ENCODE results near the gene EEFSEC.

EEFSEC gene

GRCh38 chr3:128160661-128161060, 7.4 kb downstream of the EEFSEC start:
- FAIRE-seq (no peak), DNase-seq (ENCODE audit: insufficient read length) (no peak)
- TF ChIP-seq TAF1 (IDR thresholded peaks at IDR 0.05; ENCODE audit: borderline replicate concordance, low read depth, low read length) (no peak), POLR2A (IDR thresholded peaks at IDR 0.05; ENCODE audit: low read depth, low read length) (no peak), POLR2AphosphoS5 (IDR thresholded peaks at IDR 0.05; ENCODE audit: low read depth, low read length) (no peak)

- no peak for DNase-seq (ENCODE audit: insufficient read length)
- no peak for TF ChIP-seq POLR2A (IDR thresholded peaks at IDR 0.05; ENCODE audit: low read depth, low read length)
- TF ChIP-seq POLR2AphosphoS5 (IDR thresholded peaks at IDR 0.05; ENCODE audit: low read depth, low read length), result no peak
- no peak for TF ChIP-seq TAF1 (IDR thresholded peaks at IDR 0.05; ENCODE audit: borderline replicate concordance, low read depth, low read length)
- no peak for FAIRE-seq
These were observed 10.2 kb downstream of the EEFSEC start for GRCh38 chr3:128163432-128163831.

- TF ChIP-seq POLR2A (IDR thresholded peaks at IDR 0.05; ENCODE audit: low read depth, low read length) (no peak), POLR2AphosphoS5 (IDR thresholded peaks at IDR 0.05; ENCODE audit: low read depth, low read length) (no peak), TAF1 (IDR thresholded peaks at IDR 0.05; ENCODE audit: borderline replicate concordance, low read depth, low read length) (no peak)
- no peak for DNase-seq (ENCODE audit: insufficient read length)
- FAIRE-seq, result no peak
These were observed 13.7 kb downstream of the EEFSEC start for GRCh38 chr3:128166971-128167453.

GRCh38 chr3:128167646-128167972, 14.3 kb downstream of the EEFSEC start:
- DNase-seq (ENCODE audit: insufficient read length), result no peak
- no peak for FAIRE-seq
- TF ChIP-seq POLR2AphosphoS5 (IDR thresholded peaks at IDR 0.05; ENCODE audit: low read depth, low read length) (no peak), POLR2A (IDR thresholded peaks at IDR 0.05; ENCODE audit: low read depth, low read length) (no peak)

GRCh38 chr3:128167973-128168674, 14.8 kb downstream of the EEFSEC start:
- TF ChIP-seq POLR2A (IDR thresholded peaks at IDR 0.05; ENCODE audit: low read depth, low read length) (no peak), TAF1 (IDR thresholded peaks at IDR 0.05; ENCODE audit: borderline replicate concordance, low read depth, low read length) (no peak), POLR2AphosphoS5 (IDR thresholded peaks at IDR 0.05; ENCODE audit: low read depth, low read length) (no peak)
- FAIRE-seq (no peak), DNase-seq (ENCODE audit: insufficient read length) (no peak)

- no peak for TF ChIP-seq POLR2A (IDR thresholded peaks at IDR 0.05; ENCODE audit: low read depth, low read length)
- TF ChIP-seq POLR2AphosphoS5 (IDR thresholded peaks at IDR 0.05; ENCODE audit: low read depth, low read length), result no peak
- TF ChIP-seq TAF1 (IDR thresholded peaks at IDR 0.05; ENCODE audit: borderline replicate concordance, low read depth, low read length), result no peak
- FAIRE-seq, result no peak
- DNase-seq (ENCODE audit: insufficient read length), result no peak
These were observed 15.6 kb downstream of the EEFSEC start for GRCh38 chr3:128168836-128169235.

- DNase-seq (ENCODE audit: insufficient read length) (no peak), FAIRE-seq (no peak)
- TF ChIP-seq TAF1 (IDR thresholded peaks at IDR 0.05; ENCODE audit: borderline replicate concordance, low read depth, low read length) (no peak), POLR2AphosphoS5 (IDR thresholded peaks at IDR 0.05; ENCODE audit: low read depth, low read length) (no peak), POLR2A (IDR thresholded peaks at IDR 0.05; ENCODE audit: low read depth, low read length) (no peak)
These were observed 17.7 kb downstream of the EEFSEC start for GRCh38 chr3:128170866-128171516.

- TF ChIP-seq POLR2A (IDR thresholded peaks at IDR 0.05; ENCODE audit: low read depth, low read length) (no peak), TAF1 (IDR thresholded peaks at IDR 0.05; ENCODE audit: borderline replicate concordance, low read depth, low read length) (no peak), POLR2AphosphoS5 (IDR thresholded peaks at IDR 0.05; ENCODE audit: low read depth, low read length) (no peak)
- DNase-seq (ENCODE audit: insufficient read length) (no peak), FAIRE-seq (no peak)
These were observed 19.9 kb downstream of the EEFSEC start for GRCh38 chr3:128173200-128173599.

GRCh38 chr3:128173849-128174248, 20.6 kb downstream of the EEFSEC start:
- DNase-seq (ENCODE audit: insufficient read length) (no peak), FAIRE-seq (no peak)
- no peak for TF ChIP-seq POLR2AphosphoS5 (IDR thresholded peaks at IDR 0.05; ENCODE audit: low read depth, low read length)
- no peak for TF ChIP-seq POLR2A (IDR thresholded peaks at IDR 0.05; ENCODE audit: low read depth, low read length)
- no peak for TF ChIP-seq TAF1 (IDR thresholded peaks at IDR 0.05; ENCODE audit: borderline replicate concordance, low read depth, low read length)

- DNase-seq (ENCODE audit: insufficient read length) (no peak), FAIRE-seq (no peak)
- TF ChIP-seq POLR2AphosphoS5 (IDR thresholded peaks at IDR 0.05; ENCODE audit: low read depth, low read length), result no peak
- no peak for TF ChIP-seq POLR2A (IDR thresholded peaks at IDR 0.05; ENCODE audit: low read depth, low read length)
These were observed 21.7 kb downstream of the EEFSEC start for GRCh38 chr3:128174675-128175590.

GRCh38 chr3:128175768-128176167, 22.5 kb downstream of the EEFSEC start:
- no peak for FAIRE-seq
- DNase-seq (ENCODE audit: insufficient read length), result no peak

More at GRCh38 chr3:128175768-128176167, 22.5 kb downstream of the EEFSEC start:
- TF ChIP-seq POLR2AphosphoS5 (IDR thresholded peaks at IDR 0.05; ENCODE audit: low read depth, low read length) (no peak), TAF1 (IDR thresholded peaks at IDR 0.05; ENCODE audit: borderline replicate concordance, low read depth, low read length) (no peak), POLR2A (IDR thresholded peaks at IDR 0.05; ENCODE audit: low read depth, low read length) (no peak)

Data from GM12892 (cell line).